ENCODE measurements around the gene TM9SF3. TPM values are rescaled to one million over a fixed set of nuclear protein-coding genes. Genes with fewer than 3 reads are reported as not detected.
A peak's percentile ranks its signal among the peaks of the same experiment; 100 is the strongest.

The TM9SF3 gene
- total RNA-seq, 1 donor from 2014 or later, result 192 TPM

DNA sequence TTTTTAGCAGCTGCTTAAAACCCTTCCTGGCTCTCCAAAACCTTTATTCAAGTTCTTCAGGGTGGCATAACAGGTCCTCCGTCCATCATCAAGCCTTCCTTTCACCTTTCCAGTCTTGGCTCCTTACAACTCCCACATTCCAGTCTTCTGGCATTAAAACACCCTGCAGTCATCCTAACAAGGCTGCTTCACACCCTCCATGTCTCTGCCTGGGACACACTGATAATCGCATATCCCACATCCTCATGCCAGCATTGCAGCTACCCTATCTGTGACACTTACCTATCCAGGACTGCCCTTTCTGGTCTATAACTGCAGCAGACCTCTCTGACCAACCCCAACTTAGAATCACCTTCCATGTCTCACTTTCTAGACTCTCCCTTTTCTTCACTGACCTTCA is 70.5 kb downstream of the TM9SF3 start:
- H3K27ac Mint-ChIP-seq (ENCODE audit: unreplicated experiment), result no peak overlapping the region
- no peak overlapping the region for H3K4me3 Mint-ChIP-seq (ENCODE audit: unreplicated experiment)
- H3K36me3 Mint-ChIP-seq (ENCODE audit: low read depth), result peaks cover 11% of the 10 kb centered on the region
- TF ChIP-seq, protein P1, sequence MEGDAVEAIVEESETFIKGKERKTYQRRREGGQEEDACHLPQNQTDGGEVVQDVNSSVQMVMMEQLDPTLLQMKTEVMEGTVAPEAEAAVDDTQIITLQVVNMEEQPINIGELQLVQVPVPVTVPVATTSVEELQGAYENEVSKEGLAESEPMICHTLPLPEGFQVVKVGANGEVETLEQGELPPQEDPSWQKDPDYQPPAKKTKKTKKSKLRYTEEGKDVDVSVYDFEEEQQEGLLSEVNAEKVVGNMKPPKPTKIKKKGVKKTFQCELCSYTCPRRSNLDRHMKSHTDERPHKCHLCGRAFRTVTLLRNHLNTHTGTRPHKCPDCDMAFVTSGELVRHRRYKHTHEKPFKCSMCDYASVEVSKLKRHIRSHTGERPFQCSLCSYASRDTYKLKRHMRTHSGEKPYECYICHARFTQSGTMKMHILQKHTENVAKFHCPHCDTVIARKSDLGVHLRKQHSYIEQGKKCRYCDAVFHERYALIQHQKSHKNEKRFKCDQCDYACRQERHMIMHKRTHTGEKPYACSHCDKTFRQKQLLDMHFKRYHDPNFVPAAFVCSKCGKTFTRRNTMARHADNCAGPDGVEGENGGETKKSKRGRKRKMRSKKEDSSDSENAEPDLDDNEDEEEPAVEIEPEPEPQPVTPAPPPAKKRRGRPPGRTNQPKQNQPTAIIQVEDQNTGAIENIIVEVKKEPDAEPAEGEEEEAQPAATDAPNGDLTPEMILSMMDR (IDR thresholded peaks at IDR 0.05), result no peak
- no peak for DNase-seq (ENCODE audit: low spot score)
- H3K9me3 Mint-ChIP-seq (ENCODE audit: low read depth), result no peaks in the 10 kb centered on the region
- no peaks in the 10 kb centered on the region for H3K27me3 Mint-ChIP-seq (ENCODE audit: low read depth)
- peaks cover 28% of the 10 kb centered on the region for H3K4me1 Mint-ChIP-seq (ENCODE audit: low read depth)

DNA sequence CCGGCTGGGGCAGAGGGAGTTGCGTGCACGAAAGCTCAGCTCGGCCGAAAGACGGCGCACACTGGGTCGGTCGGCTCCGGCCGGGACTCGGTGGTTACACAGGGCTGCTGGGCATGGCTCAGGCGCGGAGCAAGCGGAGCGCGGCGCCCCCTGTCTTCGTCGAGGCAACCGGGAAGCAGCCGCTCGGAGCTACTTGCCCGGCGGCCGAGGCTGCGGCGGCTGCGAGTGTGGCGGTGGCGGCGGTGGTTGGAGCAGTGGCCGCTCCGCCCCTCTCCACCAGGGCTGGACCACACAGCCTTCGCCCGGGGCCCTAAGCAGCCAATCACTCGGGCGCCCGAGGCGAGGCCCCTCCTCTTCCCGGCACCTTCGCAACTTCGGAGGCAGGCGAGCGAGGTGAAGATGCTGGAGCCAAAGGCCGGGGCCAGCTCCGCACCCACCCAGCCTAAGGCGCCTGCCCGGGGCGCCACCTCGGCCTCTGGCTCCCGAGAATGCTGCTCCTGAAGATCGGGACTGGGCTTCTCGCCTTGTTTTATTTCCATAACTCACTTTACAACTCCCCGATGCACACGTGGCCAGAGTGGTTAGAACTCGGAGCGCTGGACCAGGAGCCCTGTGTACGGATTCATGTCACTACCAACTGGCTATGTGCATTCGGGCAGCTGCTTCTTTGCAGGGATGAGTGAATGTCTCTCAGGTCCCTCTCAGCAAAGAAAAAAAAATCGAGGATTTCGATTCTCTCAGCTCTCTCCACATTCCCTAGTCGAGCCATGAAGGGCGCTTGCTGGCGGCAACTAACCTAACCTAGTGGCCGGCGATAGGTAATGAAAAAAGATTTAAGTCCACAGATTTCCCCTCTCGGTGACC is 72.9 kb downstream of the TM9SF3 start, which contains the start of gene TLL2:
TSS of gene TLL2 (minus strand) at position 229 of the 864 bp plus-strand sequence. CDS start 241 bp downstream, outside the sequence.
- DNase-seq (ENCODE audit: low spot score), result no peak
- H3K27ac Mint-ChIP-seq (ENCODE audit: unreplicated experiment), result peak within 1 kb of the TSS; percentile 70
- peak within 1 kb of the TSS; percentile 84 for H3K4me3 Mint-ChIP-seq (ENCODE audit: unreplicated experiment)
- TF ChIP-seq, protein P1 (IDR thresholded peaks at IDR 0.05), result peak; percentile 85
- peaks cover 34% of the 10 kb centered on the region for H3K4me1 Mint-ChIP-seq (ENCODE audit: low read depth)
- H3K36me3 Mint-ChIP-seq (ENCODE audit: low read depth), result peaks cover 2% of the 10 kb centered on the region
- no peaks in the 10 kb centered on the region for H3K27me3 Mint-ChIP-seq (ENCODE audit: low read depth)
- H3K9me3 Mint-ChIP-seq (ENCODE audit: low read depth), result no peaks in the 10 kb centered on the region

DNA sequence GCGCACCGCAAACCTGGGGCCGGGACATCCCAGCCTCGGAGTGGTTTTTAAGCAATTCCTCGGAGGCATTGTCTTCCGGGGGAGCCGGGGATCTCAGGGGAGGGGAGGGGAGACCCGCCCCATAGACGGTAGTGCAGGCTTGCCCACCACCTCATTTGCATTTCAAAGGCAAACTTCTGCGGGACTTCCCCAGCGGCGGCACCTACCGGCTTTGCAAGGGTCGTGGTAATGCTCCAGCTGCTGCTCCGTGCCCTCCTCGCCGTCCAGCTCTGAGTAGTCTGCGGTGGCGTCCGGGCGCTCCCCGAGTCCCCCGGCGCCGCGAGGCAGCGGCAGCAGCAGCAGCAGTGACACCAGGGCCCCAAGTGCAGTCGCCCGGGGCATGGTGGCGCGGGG is 73.5 kb downstream of the TM9SF3 start:
- H3K4me1 Mint-ChIP-seq (ENCODE audit: low read depth), result peaks cover 37% of the 10 kb centered on the region
- H3K4me3 Mint-ChIP-seq (ENCODE audit: unreplicated experiment), result peak overlapping the region; percentile 84
- H3K36me3 Mint-ChIP-seq (ENCODE audit: low read depth), result no peaks in the 10 kb centered on the region
- TF ChIP-seq, protein P1 (IDR thresholded peaks at IDR 0.05), result no peak
- H3K27ac Mint-ChIP-seq (ENCODE audit: unreplicated experiment), result no peak overlapping the region
- no peaks in the 10 kb centered on the region for H3K27me3 Mint-ChIP-seq (ENCODE audit: low read depth)
- DNase-seq (ENCODE audit: low spot score), result no peak
- no peaks in the 10 kb centered on the region for H3K9me3 Mint-ChIP-seq (ENCODE audit: low read depth)

DNA sequence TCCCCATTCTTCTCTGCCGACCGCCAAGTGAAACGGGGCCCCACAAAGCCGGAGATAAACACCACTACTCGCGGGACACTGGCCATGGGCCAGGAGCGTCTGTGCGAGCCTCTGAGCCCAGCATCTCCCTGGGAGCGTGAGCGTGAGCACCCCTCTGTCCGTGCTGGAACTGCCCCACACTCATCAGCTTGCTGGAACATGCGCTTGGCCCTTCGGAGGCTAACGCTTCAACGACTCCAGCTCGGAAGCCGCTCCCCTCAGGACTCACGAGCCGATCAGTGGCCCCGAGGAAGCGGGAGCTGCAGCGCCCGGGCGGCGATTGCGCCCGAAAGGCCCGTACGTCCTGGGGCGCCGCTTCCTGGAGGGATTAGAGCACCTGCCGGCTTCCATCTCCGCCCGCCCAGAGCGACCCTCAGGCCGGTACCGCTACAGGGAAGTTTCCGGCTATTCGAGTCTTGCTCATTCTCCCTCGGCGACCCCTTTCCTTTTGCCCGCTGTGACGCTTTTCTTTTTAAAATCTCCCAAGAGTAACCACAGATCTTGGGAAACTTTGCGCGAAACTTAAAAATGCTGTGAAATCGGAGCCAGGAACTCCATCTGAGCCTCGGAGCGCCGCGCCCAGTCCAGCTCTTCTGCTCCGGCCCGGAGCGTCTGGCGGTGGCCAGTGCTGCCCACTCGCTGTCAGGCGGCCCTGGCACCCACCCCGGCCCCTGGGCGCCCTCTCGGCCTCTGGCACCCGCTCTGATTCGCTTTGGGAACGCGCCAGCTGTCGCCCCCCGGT is 74.1 kb downstream of the TM9SF3 start:
- peaks cover 37% of the 10 kb centered on the region for H3K4me1 Mint-ChIP-seq (ENCODE audit: low read depth)
- H3K27ac Mint-ChIP-seq (ENCODE audit: unreplicated experiment), result peak overlapping the region; percentile 70
- TF ChIP-seq, protein P1 (IDR thresholded peaks at IDR 0.05), result no peak
- H3K27me3 Mint-ChIP-seq (ENCODE audit: low read depth), result no peaks in the 10 kb centered on the region
- no peaks in the 10 kb centered on the region for H3K36me3 Mint-ChIP-seq (ENCODE audit: low read depth)
- no peak for DNase-seq (ENCODE audit: low spot score)
- peak overlapping the region; percentile 84 for H3K4me3 Mint-ChIP-seq (ENCODE audit: unreplicated experiment)
- no peaks in the 10 kb centered on the region for H3K9me3 Mint-ChIP-seq (ENCODE audit: low read depth)
